ENCODE results near the gene KLF16. TPM values are rescaled to one million over a fixed set of nuclear protein-coding genes. Genes with fewer than 3 reads are reported as not detected.
A peak's percentile ranks its signal among the peaks of the same experiment; 100 is the strongest.

KLF16 gene
- total RNA-seq, 1 experiment from 2014 or later, result 26.7 TPM

GRCh38 chr19:1846517-1847204, 16.7 kb downstream of the KLF16 start:
- peaks cover 51% of the 10 kb centered on the region for H3K79me2 ChIP-seq (ENCODE audit: low read depth)
- no peak overlapping the region for H3K27ac ChIP-seq
- DNase-seq, result no peak
- TF ChIP-seq EZH2 (IDR thresholded peaks at IDR 0.05; ENCODE audit: low read depth), result no peak
- TF ChIP-seq CTCF (conservative IDR thresholded peaks at IDR 0.05), result no peak
- TSS peak; percentile 43 for BruUV-seq (replicated peaks)
- POLR2A ChIA-PET (ENCODE audit: unreplicated experiment), result no interaction called here
- H4K20me1 ChIP-seq (ENCODE audit: insufficient read depth), result peaks cover 51% of the 10 kb centered on the region
- H3K9me2 ChIP-seq (ENCODE audit: insufficient read depth), result no peaks in the 10 kb centered on the region
- peak overlapping the region; percentile 73 for H3K4me3 ChIP-seq
- no peaks in the 10 kb centered on the region for H3K9me3 ChIP-seq (ENCODE audit: insufficient read depth, low read depth)
- H3K4me1 ChIP-seq (replicated peaks; ENCODE audit: insufficient read depth), result 0 out of 2 replicates have a peak, but pooled peaks cover 11% of the 10 kb centered on the region
- no peaks in the 10 kb centered on the region for H3K27me3 ChIP-seq (ENCODE audit: insufficient read depth, low read depth)
- intact Hi-C loops (cut with micrococcal nuclease; ENCODE audit: unreplicated experiment), result no loop called here
- peaks cover 14% of the 10 kb centered on the region; the same call in 1 of the 2 replicates for H3F3A ChIP-seq (ENCODE audit: insufficient read depth, low read depth)
- CTCF ChIA-PET, result interaction anchor here (0.5 kb wide), 1 partner anchor 21 kb away, joined by 16 read pairs; no protein-coding TSS in a partner anchor
- H2AFZ ChIP-seq, result no peak overlapping the region
- peak overlapping the region; percentile 96 for H3K4me2 ChIP-seq
- no peaks in the 10 kb centered on the region for H3K36me3 ChIP-seq (ENCODE audit: low read depth)

GRCh38 chr19:1845642-1846041, 17.7 kb downstream of the KLF16 start:
- peaks cover 51% of the 10 kb centered on the region for H3K79me2 ChIP-seq (ENCODE audit: low read depth)
- H3K27me3 ChIP-seq (ENCODE audit: insufficient read depth, low read depth), result no peaks in the 10 kb centered on the region
- DNase-seq, result no peak
- no peaks in the 10 kb centered on the region for H3K9me2 ChIP-seq (ENCODE audit: insufficient read depth)
- H3K9me3 ChIP-seq (ENCODE audit: insufficient read depth, low read depth), result no peaks in the 10 kb centered on the region
- H3K27ac ChIP-seq, result no peak overlapping the region
- CTCF ChIA-PET, result no interaction called here
- intact Hi-C loops (cut with micrococcal nuclease; ENCODE audit: unreplicated experiment), result no loop called here
- TF ChIP-seq CTCF (conservative IDR thresholded peaks at IDR 0.05) (no peak), EZH2 (IDR thresholded peaks at IDR 0.05; ENCODE audit: low read depth) (no peak)
- H3K4me3 ChIP-seq, result no peak overlapping the region
- H2AFZ ChIP-seq, result no peak overlapping the region
- 0 out of 2 replicates have a peak, but pooled peaks cover 11% of the 10 kb centered on the region for H3K4me1 ChIP-seq (replicated peaks; ENCODE audit: insufficient read depth)
- peaks cover 57% of the 10 kb centered on the region for H4K20me1 ChIP-seq (ENCODE audit: insufficient read depth)
- H3K4me2 ChIP-seq, result peak overlapping the region; percentile 13; the same call in 1 of the 2 replicates
- H3K36me3 ChIP-seq (ENCODE audit: low read depth), result no peaks in the 10 kb centered on the region
- no TSS peak for BruUV-seq (replicated peaks)
- H3F3A ChIP-seq (ENCODE audit: insufficient read depth, low read depth), result peaks cover 14% of the 10 kb centered on the region; the same call in 1 of the 2 replicates
- POLR2A ChIA-PET (ENCODE audit: unreplicated experiment), result no interaction called here

GRCh38 chr19:1845125-1845515, 18.3 kb downstream of the KLF16 start:
- no peaks in the 10 kb centered on the region for H3K27me3 ChIP-seq (ENCODE audit: insufficient read depth, low read depth)
- ChIA-PET POLR2A (ENCODE audit: unreplicated experiment) (no interaction called here), CTCF (no interaction called here)
- no peaks in the 10 kb centered on the region for H3K9me3 ChIP-seq (ENCODE audit: insufficient read depth, low read depth)
- BruUV-seq (replicated peaks), result no TSS peak
- peaks cover 14% of the 10 kb centered on the region; the same call in 1 of the 2 replicates for H3F3A ChIP-seq (ENCODE audit: insufficient read depth, low read depth)
- peaks cover 51% of the 10 kb centered on the region for H3K79me2 ChIP-seq (ENCODE audit: low read depth)
- no peak overlapping the region for H3K27ac ChIP-seq
- no peaks in the 10 kb centered on the region for H3K36me3 ChIP-seq (ENCODE audit: low read depth)
- TF ChIP-seq EZH2 (IDR thresholded peaks at IDR 0.05; ENCODE audit: low read depth) (no peak), CTCF (conservative IDR thresholded peaks at IDR 0.05) (no peak)
- no peak overlapping the region for H2AFZ ChIP-seq
- H4K20me1 ChIP-seq (ENCODE audit: insufficient read depth), result peaks cover 62% of the 10 kb centered on the region
- H3K4me2 ChIP-seq, result no peak overlapping the region
- H3K4me1 ChIP-seq (replicated peaks; ENCODE audit: insufficient read depth), result 0 out of 2 replicates have a peak, but pooled peaks cover 11% of the 10 kb centered on the region
- H3K9me2 ChIP-seq (ENCODE audit: insufficient read depth), result no peaks in the 10 kb centered on the region
- intact Hi-C loops (cut with micrococcal nuclease; ENCODE audit: unreplicated experiment), result no loop called here
- DNase-seq, result no peak
- H3K4me3 ChIP-seq, result no peak overlapping the region

Data from PC-9 (cell line).